ENCODE results near the gene CD74. TPM values are rescaled to one million over a fixed set of nuclear protein-coding genes. Genes with fewer than 3 reads are reported as not detected.

The CD74 gene
- total RNA-seq, 1 experiment from 2014 or later = 19.5 TPM

- Mint-ChIP-seq H3K27me3 (ENCODE audit: low read depth) (peaks cover 3% of the 10 kb centered on the region; the same call in 1 of the 2 replicates), H3K36me3 (ENCODE audit: insufficient read depth in 1 of 3, low read depth in 3 of 3) (no peaks in the 10 kb centered on the region), H3K4me3 (no peak overlapping the region), H3K4me1 (peaks cover 10 to 11% of the 10 kb centered on the region in 2 experiments), H3K27ac (no peak overlapping the region), H3K9me3 (peaks cover 0 to 3% of the 10 kb centered on the region in 2 experiments; a peak in 1 of 5 replicates)
- no peak overlapping the region for H2BK15ac ChIP-seq (ENCODE audit: low read depth, low read length)
- no peaks in the 10 kb centered on the region for H3K79me2 ChIP-seq (ENCODE audit: insufficient read depth, low read length)
- H3K4me2 ChIP-seq (ENCODE audit: insufficient read depth, insufficient read length, low read length) = no peak overlapping the region
- H3K27me3 ChIP-seq (ENCODE audit: insufficient read depth, low read length) = no peaks in the 10 kb centered on the region
- no peak overlapping the region for H3K18ac ChIP-seq (ENCODE audit: insufficient read length, low read depth, low read length)
- no peaks in the 10 kb centered on the region for H4K20me1 ChIP-seq (ENCODE audit: control insufficient read depth, insufficient read depth, insufficient read length)
- H3K23ac ChIP-seq (ENCODE audit: insufficient read length, low read depth, low read length) = no peak overlapping the region
- H4K5ac ChIP-seq (ENCODE audit: insufficient read length, low read depth, low read length) = no peak overlapping the region
- no peak overlapping the region for H4K8ac ChIP-seq (replicated peaks; ENCODE audit: insufficient read length, low read depth, low read length)
- TF ChIP-seq, protein P1, sequence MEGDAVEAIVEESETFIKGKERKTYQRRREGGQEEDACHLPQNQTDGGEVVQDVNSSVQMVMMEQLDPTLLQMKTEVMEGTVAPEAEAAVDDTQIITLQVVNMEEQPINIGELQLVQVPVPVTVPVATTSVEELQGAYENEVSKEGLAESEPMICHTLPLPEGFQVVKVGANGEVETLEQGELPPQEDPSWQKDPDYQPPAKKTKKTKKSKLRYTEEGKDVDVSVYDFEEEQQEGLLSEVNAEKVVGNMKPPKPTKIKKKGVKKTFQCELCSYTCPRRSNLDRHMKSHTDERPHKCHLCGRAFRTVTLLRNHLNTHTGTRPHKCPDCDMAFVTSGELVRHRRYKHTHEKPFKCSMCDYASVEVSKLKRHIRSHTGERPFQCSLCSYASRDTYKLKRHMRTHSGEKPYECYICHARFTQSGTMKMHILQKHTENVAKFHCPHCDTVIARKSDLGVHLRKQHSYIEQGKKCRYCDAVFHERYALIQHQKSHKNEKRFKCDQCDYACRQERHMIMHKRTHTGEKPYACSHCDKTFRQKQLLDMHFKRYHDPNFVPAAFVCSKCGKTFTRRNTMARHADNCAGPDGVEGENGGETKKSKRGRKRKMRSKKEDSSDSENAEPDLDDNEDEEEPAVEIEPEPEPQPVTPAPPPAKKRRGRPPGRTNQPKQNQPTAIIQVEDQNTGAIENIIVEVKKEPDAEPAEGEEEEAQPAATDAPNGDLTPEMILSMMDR (conservative IDR thresholded peaks at IDR 0.05) = no peak
- H3K9me3 ChIP-seq (ENCODE audit: control insufficient read depth, low read depth, low read length) = no peaks in the 10 kb centered on the region
- no peak overlapping the region for H3K14ac ChIP-seq (ENCODE audit: insufficient read depth, low read length)
- H3K4me1 ChIP-seq (ENCODE audit: insufficient read depth, low read length) = no peaks in the 10 kb centered on the region
- H3T11ph ChIP-seq (ENCODE audit: low read length) = no peak overlapping the region
- H3K4ac ChIP-seq (ENCODE audit: low read depth, low read length) = no peak overlapping the region
- no peak overlapping the region for H2BK12ac ChIP-seq (ENCODE audit: insufficient read length, low read depth, low read length)
- H3K23me2 ChIP-seq (ENCODE audit: insufficient read length, low read depth, low read length, poor library complexity, severe bottlenecking) = no peaks in the 10 kb centered on the region
- H2AK5ac ChIP-seq (ENCODE audit: insufficient read length, low read length) = no peak overlapping the region
- H3K56ac ChIP-seq (ENCODE audit: insufficient read length, low read depth, low read length) = no peak overlapping the region
- no peak for DNase-seq
- H2BK120ac ChIP-seq (ENCODE audit: low read depth, low read length, poor library complexity, severe bottlenecking) = no peak overlapping the region
- H3K79me1 ChIP-seq (ENCODE audit: insufficient read depth, low read depth, low read length, poor library complexity, severe bottlenecking) = no peaks in the 10 kb centered on the region
- no peak overlapping the region for H2BK5ac ChIP-seq (ENCODE audit: insufficient read length, low read length)
- no peak overlapping the region for H3K9ac ChIP-seq (ENCODE audit: extremely low read depth, insufficient read length, low read length)
- no peak overlapping the region for H4K91ac ChIP-seq (ENCODE audit: insufficient read length, low read depth, low read length)
- no peak overlapping the region for H3K27ac ChIP-seq (ENCODE audit: insufficient read length, low read depth, low read length)
- no CpG with 5 or more reads among the region's 3 CpGs for WGBS (ENCODE audit: extremely low coverage, insufficient read length, low lambda C conversion rate)
- H2AFZ ChIP-seq (ENCODE audit: low read length) = no peak overlapping the region
- H2BK20ac ChIP-seq (ENCODE audit: low read depth, low read length, poor library complexity, severe bottlenecking) = no peak overlapping the region
These were observed 10.0 kb upstream of the CD74 start for GRCh38 chr5:150422758-150423157.
